Measurements from ENCODE around the gene REST. TPM values are rescaled to one million over a fixed set of nuclear protein-coding genes. Genes with fewer than 3 reads are reported as not detected.
"Not testable (repeated sequence)": the region's sequence is repeated elsewhere in the genome, so short reads cannot be mapped to it uniquely, and the experiment has no call there.

REST gene
- total RNA-seq, 2 experiments from 2014 or later = 52.2 to 56.7 TPM

DNA sequence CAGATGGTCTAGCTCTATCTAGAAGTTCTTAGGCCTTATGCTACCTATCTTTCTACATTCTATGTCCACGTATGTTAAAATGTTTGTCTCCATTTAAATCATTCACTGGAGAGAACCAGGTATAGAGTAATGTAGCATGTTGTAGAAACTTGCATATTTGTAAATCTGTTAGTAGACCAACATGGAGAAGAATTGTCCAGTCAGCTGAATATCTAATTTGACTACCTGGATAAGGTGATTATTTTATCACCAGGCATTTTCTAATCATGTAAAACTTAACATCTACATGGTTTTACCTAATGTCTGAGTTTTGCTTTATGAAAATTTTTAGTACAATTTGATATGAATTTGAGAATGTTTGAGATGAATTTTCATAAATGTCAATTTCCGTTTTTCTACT lies 19.5 kb downstream of the REST start:
- H3K4me3 Mint-ChIP-seq = no peak overlapping the region
- POLR2A ChIA-PET = no interaction called here
- DNase-seq = no peak
- peaks cover 46% of the 10 kb centered on the region for H3K36me3 Mint-ChIP-seq
- no peaks in the 10 kb centered on the region for H3K9me3 Mint-ChIP-seq
- no peaks in the 10 kb centered on the region for H3K27me3 Mint-ChIP-seq
- no peak for ATAC-seq (ENCODE audit: low read depth)
- H3K4me1 Mint-ChIP-seq = no peaks in the 10 kb centered on the region
- no peak overlapping the region for H3K27ac Mint-ChIP-seq

DNA sequence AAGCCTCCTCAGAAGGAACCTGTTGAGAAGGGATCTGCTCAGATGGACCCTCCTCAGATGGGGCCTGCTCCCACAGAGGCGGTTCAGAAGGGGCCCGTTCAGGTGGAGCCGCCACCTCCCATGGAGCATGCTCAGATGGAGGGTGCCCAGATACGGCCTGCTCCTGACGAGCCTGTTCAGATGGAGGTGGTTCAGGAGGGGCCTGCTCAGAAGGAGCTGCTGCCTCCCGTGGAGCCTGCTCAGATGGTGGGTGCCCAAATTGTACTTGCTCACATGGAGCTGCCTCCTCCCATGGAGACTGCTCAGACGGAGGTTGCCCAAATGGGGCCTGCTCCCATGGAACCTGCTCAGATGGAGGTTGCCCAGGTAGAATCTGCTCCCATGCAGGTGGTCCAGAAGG lies 22.9 kb downstream of the REST start:
- ATAC-seq (ENCODE audit: low read depth) = no peak
- POLR2A ChIA-PET = no interaction called here
- no peak for DNase-seq
- Mint-ChIP-seq H3K4me1 (no peaks in the 10 kb centered on the region), H3K36me3 (peaks cover 33% of the 10 kb centered on the region), H3K9me3 (no peaks in the 10 kb centered on the region), H3K4me3 (no peak overlapping the region), H3K27ac (no peak overlapping the region), H3K27me3 (no peaks in the 10 kb centered on the region)

DNA sequence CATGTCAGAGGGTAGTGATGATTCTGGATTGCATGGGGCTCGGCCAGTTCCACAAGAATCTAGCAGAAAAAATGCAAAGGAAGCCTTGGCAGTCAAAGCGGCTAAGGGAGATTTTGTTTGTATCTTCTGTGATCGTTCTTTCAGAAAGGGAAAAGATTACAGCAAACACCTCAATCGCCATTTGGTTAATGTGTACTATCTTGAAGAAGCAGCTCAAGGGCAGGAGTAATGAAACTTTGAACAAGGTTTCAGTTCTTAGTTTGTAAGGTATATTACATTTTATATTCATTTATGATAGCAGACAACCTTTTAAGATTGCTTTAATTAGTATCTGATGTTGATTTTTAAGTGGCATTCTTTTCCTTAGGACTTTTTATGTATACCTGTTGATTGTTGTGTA lies 24.2 kb downstream of the REST start:
- H3K4me1 Mint-ChIP-seq = no peaks in the 10 kb centered on the region
- H3K9me3 Mint-ChIP-seq = no peaks in the 10 kb centered on the region
- H3K27ac Mint-ChIP-seq = no peak overlapping the region
- no peak overlapping the region for H3K4me3 Mint-ChIP-seq
- POLR2A ChIA-PET = no interaction called here
- no peaks in the 10 kb centered on the region for H3K27me3 Mint-ChIP-seq
- ATAC-seq (ENCODE audit: low read depth) (no peak), DNase-seq (no peak)
- peaks cover 33% of the 10 kb centered on the region for H3K36me3 Mint-ChIP-seq

DNA sequence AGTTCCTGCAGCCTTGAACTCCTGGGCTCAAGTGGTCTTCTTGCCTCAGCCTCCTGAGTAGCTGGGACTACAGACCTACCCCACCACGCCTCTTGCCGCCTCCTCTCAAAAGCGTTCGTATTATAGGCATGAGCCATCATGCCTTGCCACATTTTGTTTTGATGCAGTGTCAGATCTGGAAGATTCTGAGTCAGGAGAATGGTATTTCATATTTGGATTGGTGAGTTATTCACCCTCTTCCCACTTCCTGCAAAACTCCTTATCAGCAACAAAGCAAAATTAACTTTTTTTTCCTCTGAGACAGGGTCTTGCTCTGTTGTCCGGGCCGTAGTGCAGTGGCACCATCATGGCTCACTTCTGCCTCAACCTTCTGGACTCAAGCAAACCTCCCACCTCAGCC lies 29.6 kb downstream of the REST start:
- H3K27me3 Mint-ChIP-seq = no peaks in the 10 kb centered on the region
- ATAC-seq (ENCODE audit: low read depth) (no peak), DNase-seq (no peak)
- H3K27ac Mint-ChIP-seq = no peak overlapping the region
- peaks cover 21% of the 10 kb centered on the region for H3K36me3 Mint-ChIP-seq
- H3K9me3 Mint-ChIP-seq = no peaks in the 10 kb centered on the region
- H3K4me1 Mint-ChIP-seq = peaks cover 1% of the 10 kb centered on the region
- POLR2A ChIA-PET = no interaction called here
- no peak overlapping the region for H3K4me3 Mint-ChIP-seq

DNA sequence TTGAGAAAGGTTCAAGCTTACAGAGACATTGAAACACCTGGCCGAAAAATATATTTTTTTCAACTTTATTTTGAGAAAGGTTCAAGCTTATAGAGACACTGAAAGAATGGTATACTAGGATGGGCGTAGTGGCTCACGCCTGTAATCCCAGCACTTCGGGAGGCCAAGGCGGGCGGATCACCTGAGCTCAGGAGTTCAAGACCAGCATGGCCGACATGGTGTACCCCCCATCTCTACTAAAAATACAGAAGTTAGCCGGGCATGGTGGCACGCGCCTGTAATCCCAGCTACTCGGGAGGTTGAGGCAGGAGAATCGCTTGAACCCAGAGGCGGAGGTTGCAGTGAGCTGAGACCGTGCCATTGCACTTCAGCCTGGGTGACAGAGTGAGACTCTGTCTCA lies 32.1 kb downstream of the REST start:
- H3K4me3 Mint-ChIP-seq; H3K4me1 Mint-ChIP-seq; DNase-seq; H3K9me3 Mint-ChIP-seq; H3K27me3 Mint-ChIP-seq; POLR2A ChIA-PET; H3K27ac Mint-ChIP-seq; ATAC-seq (ENCODE audit: low read depth): not testable (repeated sequence)
- peaks cover 18% of the 10 kb centered on the region for H3K36me3 Mint-ChIP-seq

DNA sequence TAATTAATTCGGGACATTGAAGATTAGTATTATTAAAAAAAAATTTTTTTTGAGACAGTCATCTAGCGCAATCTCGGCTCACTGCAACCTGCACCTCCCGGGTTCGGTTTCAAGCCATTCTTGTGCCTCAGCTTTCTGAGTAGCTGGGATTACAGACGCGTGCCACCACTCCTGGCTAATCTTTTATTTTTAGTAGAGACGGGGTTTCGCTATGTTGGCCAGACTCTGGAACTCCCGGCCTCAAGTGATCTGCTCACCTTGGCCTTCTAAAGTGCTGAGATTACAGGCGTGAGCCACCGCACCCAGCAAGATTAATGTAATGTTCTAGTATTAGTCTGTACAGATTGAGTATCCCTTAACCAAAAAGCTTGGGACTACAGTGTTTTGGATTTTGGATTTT lies 32.7 kb downstream of the REST start:
- no peak overlapping the region for H3K4me3 Mint-ChIP-seq
- H3K27me3 Mint-ChIP-seq = no peaks in the 10 kb centered on the region
- ATAC-seq (ENCODE audit: low read depth) (no peak), DNase-seq (no peak)
- H3K9me3 Mint-ChIP-seq = no peaks in the 10 kb centered on the region
- H3K27ac Mint-ChIP-seq = no peak overlapping the region
- peaks cover 17% of the 10 kb centered on the region for H3K36me3 Mint-ChIP-seq
- H3K4me1 Mint-ChIP-seq = peaks cover 1% of the 10 kb centered on the region
- POLR2A ChIA-PET = no interaction called here

DNA sequence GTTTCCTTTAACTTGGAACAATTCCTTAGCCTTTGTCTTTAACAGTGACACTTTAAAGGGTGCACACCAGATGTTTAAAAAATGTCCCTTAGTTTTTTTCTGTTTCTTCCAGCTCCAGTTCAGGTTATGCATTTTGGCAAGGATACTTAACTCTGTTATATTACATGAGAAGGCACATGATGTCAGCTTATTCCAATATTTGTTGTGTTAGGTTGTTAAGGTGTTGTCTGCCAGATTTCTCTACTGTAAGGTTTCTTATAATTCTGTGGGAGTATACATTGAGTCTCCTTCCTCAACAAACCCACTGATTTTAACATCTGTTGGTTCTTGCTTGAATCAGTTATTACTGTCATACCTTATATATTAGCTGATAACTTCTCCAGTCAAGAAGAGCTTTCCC lies 33.3 kb downstream of the REST start:
- no peak overlapping the region for H3K4me3 Mint-ChIP-seq
- DNase-seq (no peak), ATAC-seq (ENCODE audit: low read depth) (no peak)
- no peak overlapping the region for H3K27ac Mint-ChIP-seq
- no peaks in the 10 kb centered on the region for H3K27me3 Mint-ChIP-seq
- H3K4me1 Mint-ChIP-seq = peaks cover 1% of the 10 kb centered on the region
- peaks cover 16% of the 10 kb centered on the region for H3K36me3 Mint-ChIP-seq
- POLR2A ChIA-PET = no interaction called here
- no peaks in the 10 kb centered on the region for H3K9me3 Mint-ChIP-seq

DNA sequence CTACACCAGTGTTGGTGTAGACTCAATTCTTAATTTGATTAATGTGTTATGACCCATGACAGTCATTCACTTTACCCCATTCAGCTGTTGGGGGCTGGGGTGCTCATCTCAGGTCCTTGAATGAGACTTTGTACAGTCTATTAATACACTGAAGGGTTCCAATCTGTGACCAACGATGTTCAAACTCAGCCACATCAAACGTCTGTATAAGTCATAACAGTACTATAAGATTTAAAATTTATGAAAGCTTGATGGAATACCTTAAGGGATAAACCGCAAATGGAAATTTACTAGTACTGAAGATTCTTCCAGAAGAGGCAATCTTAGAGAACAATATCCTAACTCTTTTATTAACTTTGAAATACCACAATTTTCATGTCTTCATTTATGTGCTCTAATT lies 33.7 kb downstream of the REST start:
- ATAC-seq (ENCODE audit: low read depth) (no peak), DNase-seq (no peak)
- H3K4me3 Mint-ChIP-seq = no peak overlapping the region
- H3K27ac Mint-ChIP-seq = no peak overlapping the region
- peaks cover 1% of the 10 kb centered on the region for H3K4me1 Mint-ChIP-seq
- no peaks in the 10 kb centered on the region for H3K9me3 Mint-ChIP-seq
- H3K27me3 Mint-ChIP-seq = no peaks in the 10 kb centered on the region
- POLR2A ChIA-PET = no interaction called here
- peaks cover 16% of the 10 kb centered on the region for H3K36me3 Mint-ChIP-seq

DNA sequence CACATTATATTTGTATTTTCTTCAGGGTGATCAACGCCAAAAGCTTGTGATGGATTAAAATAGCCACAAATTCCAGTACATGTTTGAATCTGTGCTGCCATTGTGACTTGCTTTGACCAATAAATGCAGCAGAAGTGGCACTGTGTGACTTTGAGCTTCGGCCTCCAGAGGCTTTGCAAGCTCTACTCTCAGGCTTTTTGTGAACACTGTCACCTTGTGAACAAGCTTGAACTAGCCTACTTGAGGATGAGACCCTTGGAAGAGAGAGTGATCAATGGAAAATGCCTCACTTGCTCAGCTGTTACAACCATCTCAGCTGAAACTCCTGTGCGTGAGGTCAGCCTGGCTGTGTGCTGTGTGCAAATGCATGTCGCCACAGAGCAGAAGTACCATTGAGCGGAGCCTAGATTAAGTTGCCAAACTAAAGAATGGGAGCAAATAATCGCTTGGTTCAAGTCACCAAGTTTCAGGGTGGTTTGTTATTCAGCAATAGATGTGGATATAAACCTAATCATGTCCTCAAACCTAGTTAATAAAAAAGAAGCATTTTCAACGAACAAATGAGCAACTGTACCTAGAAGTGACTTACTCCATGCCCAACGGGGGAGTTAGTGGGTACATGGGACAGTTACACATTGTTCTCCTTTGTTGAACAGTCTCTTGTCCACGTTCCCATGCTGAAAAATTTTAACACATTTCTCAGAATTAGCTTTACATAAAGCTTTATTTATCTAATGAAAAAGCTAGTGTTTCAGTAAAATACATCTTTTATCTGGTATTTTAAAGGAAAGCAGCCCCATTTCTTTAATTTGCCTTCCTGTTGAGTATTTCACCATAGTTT lies 46.2 kb downstream of the REST start:
- H3K4me3 Mint-ChIP-seq = no peak overlapping the region
- POLR2A ChIA-PET = no interaction called here
- no peak for ATAC-seq (ENCODE audit: low read depth)
- H3K36me3 Mint-ChIP-seq = no peaks in the 10 kb centered on the region
- no peaks in the 10 kb centered on the region for H3K9me3 Mint-ChIP-seq
- no peak overlapping the region for H3K27ac Mint-ChIP-seq
- no peak for DNase-seq
- H3K27me3 Mint-ChIP-seq = no peaks in the 10 kb centered on the region
- H3K4me1 Mint-ChIP-seq = no peaks in the 10 kb centered on the region

DNA sequence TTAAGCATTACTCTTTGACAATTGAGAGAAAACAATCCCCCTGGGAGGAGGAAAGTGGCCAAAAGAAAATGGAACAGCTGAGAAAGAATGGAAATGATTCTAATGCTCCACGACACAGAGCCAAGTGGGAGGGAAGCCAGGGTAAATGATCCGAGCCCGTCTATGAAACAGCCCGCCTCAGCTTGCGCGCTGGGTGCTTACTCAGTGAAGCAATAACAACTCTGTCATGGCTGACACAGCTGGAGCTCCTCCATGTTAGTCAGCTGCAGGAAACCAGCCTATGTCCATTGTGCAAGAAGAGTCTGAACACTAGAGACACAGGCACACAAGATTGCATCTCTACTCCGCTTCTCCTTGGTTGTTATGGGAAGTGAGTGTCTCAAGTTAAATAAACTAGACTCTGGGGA lies 50.4 kb downstream of the REST start:
- no peak overlapping the region for H3K27ac Mint-ChIP-seq
- ATAC-seq (ENCODE audit: low read depth) = no peak

DNA sequence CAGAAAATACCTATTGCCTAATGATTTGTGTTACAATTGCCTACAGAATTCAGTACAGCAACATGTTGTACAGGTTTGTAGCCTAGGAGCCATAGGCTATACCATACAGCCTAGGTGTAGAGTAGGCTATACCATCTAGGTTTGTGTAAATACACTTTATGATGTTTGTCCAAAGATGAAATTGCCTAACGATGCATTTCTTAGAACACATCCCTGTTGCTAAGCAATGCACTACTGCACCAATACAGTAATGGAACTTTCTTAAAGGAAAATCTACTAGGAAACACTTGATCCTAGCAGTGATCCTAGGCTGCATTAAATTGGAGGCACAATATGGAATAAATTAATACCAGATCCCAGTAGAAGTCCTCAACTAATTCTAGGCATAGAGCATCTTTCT lies 51.4 kb downstream of the REST start:
- ATAC-seq (ENCODE audit: low read depth) = no peak
- POLR2A ChIA-PET = interaction anchor here (2.4 kb wide), 1 partner anchor 19 kb away, joined by 11 read pairs; the partner anchor contains the start of genes NOA1 and POLR2B
- H3K4me1 Mint-ChIP-seq = no peaks in the 10 kb centered on the region

More for the DNA sequence above, 50.4 kb downstream of the REST start:
- Mint-ChIP-seq H3K4me1 (no peaks in the 10 kb centered on the region), H3K27me3 (no peaks in the 10 kb centered on the region), H3K9me3 (no peaks in the 10 kb centered on the region), H3K4me3 (no peak overlapping the region), H3K36me3 (peaks cover 5% of the 10 kb centered on the region)
- DNase-seq = no peak
- POLR2A ChIA-PET = no interaction called here

DNA sequence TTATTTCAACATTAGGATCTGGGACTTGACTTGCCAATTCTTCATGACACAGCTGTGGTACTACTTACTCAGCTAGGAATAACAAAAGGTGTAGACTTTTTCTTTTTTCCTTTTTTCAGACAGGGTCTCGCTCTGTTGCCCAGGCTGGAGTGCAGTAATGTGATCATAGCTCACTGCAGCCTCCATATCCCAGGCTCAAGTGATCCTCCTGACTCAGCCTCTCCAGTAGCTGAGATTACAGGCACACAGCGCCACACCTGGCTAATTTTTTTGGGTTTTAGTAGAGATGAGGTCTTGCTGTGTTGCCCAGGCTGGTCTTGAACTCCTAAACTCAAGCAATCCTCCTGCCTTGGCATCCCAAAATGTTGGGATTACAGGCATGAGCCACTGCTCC lies 53.4 kb downstream of the REST start:
- no peak for DNase-seq
- no peaks in the 10 kb centered on the region for H3K27me3 Mint-ChIP-seq
- H3K9me3 Mint-ChIP-seq = no peaks in the 10 kb centered on the region
- H3K36me3 Mint-ChIP-seq = peaks cover 12% of the 10 kb centered on the region
- H3K4me1 Mint-ChIP-seq = no peaks in the 10 kb centered on the region
- POLR2A ChIA-PET = interaction anchor here (0.6 to 2.4 kb wide), 2 partner anchors 17 to 52 kb away, joined by 4 to 11 read pairs; partner anchors contain the start of genes NOA1 and POLR2B
- ATAC-seq (ENCODE audit: low read depth) = no peak
- H3K4me3 Mint-ChIP-seq = no peak overlapping the region
- H3K27ac Mint-ChIP-seq = no peak overlapping the region

More for the DNA sequence above, 51.4 kb downstream of the REST start:
- H3K27me3 Mint-ChIP-seq = no peaks in the 10 kb centered on the region
- no peaks in the 10 kb centered on the region for H3K9me3 Mint-ChIP-seq
- H3K4me3 Mint-ChIP-seq = no peak overlapping the region
- H3K27ac Mint-ChIP-seq = no peak overlapping the region
- no peak for DNase-seq
- peaks cover 5% of the 10 kb centered on the region for H3K36me3 Mint-ChIP-seq

DNA sequence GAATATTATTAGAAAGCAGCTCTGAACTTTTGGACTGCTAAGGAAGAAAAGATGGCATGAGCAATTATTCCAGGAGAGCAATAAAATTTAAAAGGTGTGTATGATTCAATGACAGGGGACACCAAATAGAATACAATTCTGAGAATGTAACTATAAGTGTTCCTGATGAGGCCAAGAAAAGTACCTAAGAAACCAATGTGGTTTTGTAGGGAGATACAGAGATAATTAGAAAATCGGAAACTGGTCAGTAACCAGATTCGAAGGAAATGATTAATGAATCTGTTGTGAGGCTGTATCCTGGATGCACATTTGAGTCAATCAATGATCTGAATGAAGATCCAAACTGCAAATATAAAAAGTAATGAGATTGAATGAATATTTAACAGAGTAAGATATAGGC lies 63.7 kb downstream of the REST start:
- POLR2A ChIA-PET = no interaction called here
- DNase-seq (no peak), ATAC-seq (ENCODE audit: low read depth) (no peak)
- peaks cover 32% of the 10 kb centered on the region for H3K4me1 Mint-ChIP-seq
- no peak overlapping the region for H3K4me3 Mint-ChIP-seq
- H3K9me3 Mint-ChIP-seq = peaks cover 12% of the 10 kb centered on the region
- H3K27me3 Mint-ChIP-seq = no peaks in the 10 kb centered on the region
- peaks cover 47% of the 10 kb centered on the region for H3K36me3 Mint-ChIP-seq
- H3K27ac Mint-ChIP-seq = no peak overlapping the region

DNA sequence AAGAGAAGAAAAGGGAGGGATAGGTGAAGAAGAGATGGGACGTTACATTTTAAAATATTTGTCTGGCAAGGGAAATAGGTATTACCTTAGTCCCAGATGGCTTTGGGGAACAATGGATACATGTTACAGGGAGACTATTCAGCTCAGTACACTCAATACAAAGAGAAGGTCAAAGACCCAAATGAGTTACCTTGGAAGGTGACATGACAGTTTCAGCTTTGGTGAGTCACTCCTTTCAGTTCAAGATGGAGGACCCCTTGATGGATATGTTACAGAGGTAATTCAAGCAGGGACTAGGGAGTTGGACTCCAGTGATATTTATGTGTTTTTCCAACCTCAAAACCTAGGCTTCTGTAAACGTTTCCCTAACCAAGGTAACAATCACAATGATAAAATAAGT lies 64.7 kb downstream of the REST start:
- POLR2A ChIA-PET = interaction anchor here (0.6 kb wide), 1 partner anchor 16 kb away, joined by 4 read pairs; no protein-coding TSS in a partner anchor
- Mint-ChIP-seq H3K4me1 (peaks cover 30% of the 10 kb centered on the region), H3K27me3 (no peaks in the 10 kb centered on the region), H3K36me3 (peaks cover 41% of the 10 kb centered on the region), H3K27ac (no peak overlapping the region), H3K4me3 (no peak overlapping the region), H3K9me3 (peaks cover 12% of the 10 kb centered on the region)
- ATAC-seq (ENCODE audit: low read depth) (no peak), DNase-seq (no peak)

All from activated naive CD8-positive, alpha-beta T cell treated with anti-CD3 and anti-CD28 coated beads, Interleukin-2, amount 10 ng/mL, durations not matched to agents 7 days and 5 days (primary cell).